ENCODE data around the gene ANKRD17. TPM values are rescaled to one million over a fixed set of nuclear protein-coding genes. Genes with fewer than 3 reads are reported as not detected.

Gene ANKRD17
- total and polyA plus RNA-seq, 2 donors: 12.0 to 26.4 TPM

- no peaks in the 10 kb centered on the region for H3K4me1 ChIP-seq (ENCODE audit: control insufficient read depth in 2 of 2, insufficient read depth in 2 of 2, low read length in 2 of 2)
- H3K27ac ChIP-seq (ENCODE audit: low read depth in 1 of 2, low read length in 1 of 2): no peak overlapping the region
- over 99% methylated on average over 7 of the region's 7 CpGs for WGBS
- peaks cover 1 to 8% of the 10 kb centered on the region in 2 donors for H3K9me3 ChIP-seq (ENCODE audit: control insufficient read depth in 2 of 2, insufficient read depth in 1 of 2, low read length in 1 of 2)
- DNase-seq (ENCODE audit: low read depth in 6 of 9, low spot score in 9 of 9): no peak
- H3K27me3 ChIP-seq (ENCODE audit: control insufficient read depth in 2 of 2, insufficient read depth in 1 of 2, low read length in 1 of 2): no peaks in the 10 kb centered on the region
- H3K4me3 ChIP-seq (ENCODE audit: low read length in 2 of 2): no peak overlapping the region
- peaks cover 42 to 72% of the 10 kb centered on the region in 2 donors for H3K36me3 ChIP-seq (ENCODE audit: control insufficient read depth in 2 of 2, insufficient read depth in 2 of 2, low read length in 1 of 2)
Observed at GRCh38 chr4:73170518-73171198, 87.9 kb downstream of the ANKRD17 start.

DNA sequence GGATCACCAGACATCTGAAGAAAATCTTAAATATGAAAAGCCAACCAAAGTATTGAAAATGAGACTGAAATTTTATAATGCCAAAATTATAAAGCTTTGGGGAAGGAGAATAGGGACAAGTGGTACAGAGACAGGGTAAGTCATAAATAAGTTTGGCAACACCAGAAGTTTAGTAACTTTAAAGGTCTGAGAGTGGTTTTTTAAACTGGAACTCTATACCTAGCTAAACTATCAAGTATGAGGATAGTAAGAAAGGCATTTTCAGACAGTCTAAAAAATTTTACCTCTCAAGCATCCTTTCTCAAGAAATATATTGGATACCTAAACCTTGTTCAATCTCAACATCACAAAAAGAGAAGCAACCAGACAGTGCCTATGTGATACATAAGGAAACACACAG is 92.4 kb downstream of the ANKRD17 start:
- H3K4me1 ChIP-seq (ENCODE audit: control insufficient read depth in 2 of 2, insufficient read depth in 2 of 2, low read length in 2 of 2): no peaks in the 10 kb centered on the region
- H3K27ac ChIP-seq (ENCODE audit: low read depth in 1 of 2, low read length in 1 of 2): no peak overlapping the region
- H3K27me3 ChIP-seq (ENCODE audit: control insufficient read depth in 2 of 2, insufficient read depth in 1 of 2, low read length in 1 of 2): no peaks in the 10 kb centered on the region
- peaks cover 1 to 5% of the 10 kb centered on the region in 2 donors for H3K9me3 ChIP-seq (ENCODE audit: control insufficient read depth in 2 of 2, insufficient read depth in 1 of 2, low read length in 1 of 2)
- peaks cover 45 to 80% of the 10 kb centered on the region in 2 donors for H3K36me3 ChIP-seq (ENCODE audit: control insufficient read depth in 2 of 2, insufficient read depth in 2 of 2, low read length in 1 of 2)
- H3K4me3 ChIP-seq (ENCODE audit: low read length in 2 of 2): no peak overlapping the region
- DNase-seq (ENCODE audit: low read depth in 6 of 9, low spot score in 9 of 9): no peak

- Histone ChIP-seq H3K4me3 (ENCODE audit: low read length in 2 of 2) (no peak overlapping the region), H3K4me1 (ENCODE audit: control insufficient read depth in 2 of 2, insufficient read depth in 2 of 2, low read length in 2 of 2) (no peaks in the 10 kb centered on the region), H3K9me3 (ENCODE audit: control insufficient read depth in 2 of 2, insufficient read depth in 1 of 2, low read length in 1 of 2) (no peaks in the 10 kb centered on the region), H3K27me3 (ENCODE audit: control insufficient read depth in 2 of 2, insufficient read depth in 1 of 2, low read length in 1 of 2) (no peaks in the 10 kb centered on the region), H3K27ac (ENCODE audit: low read depth in 1 of 2, low read length in 1 of 2) (no peak overlapping the region), H3K36me3 (ENCODE audit: control insufficient read depth in 2 of 2, insufficient read depth in 2 of 2, low read length in 1 of 2) (peaks cover 16 to 69% of the 10 kb centered on the region in 2 donors)
- no peak for DNase-seq (ENCODE audit: low read depth in 6 of 9, low spot score in 9 of 9)
- 98% methylated on average over 8 of the region's 8 CpGs for WGBS
Observed at GRCh38 chr4:73161527-73162185, 96.9 kb downstream of the ANKRD17 start.

DNA sequence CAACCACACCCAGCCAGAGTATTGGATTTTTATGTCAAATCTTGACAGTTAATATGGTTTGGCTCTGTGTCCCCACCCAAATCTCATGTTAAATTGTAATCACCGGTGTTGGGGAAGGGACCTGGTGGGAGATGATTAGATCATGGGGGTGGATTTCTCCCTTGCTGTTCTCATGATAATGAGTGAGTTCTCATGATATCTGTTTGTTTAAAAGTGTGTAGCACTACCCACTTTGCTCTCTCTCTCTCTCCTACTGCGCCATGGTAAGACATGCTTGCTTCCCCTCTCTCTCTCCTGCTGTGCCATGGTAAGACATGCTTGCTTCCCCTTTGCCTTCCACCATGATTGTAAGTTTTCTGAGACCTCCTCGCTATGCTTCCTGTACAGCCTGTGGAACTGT is 102.2 kb downstream of the ANKRD17 start:
- H3K27ac ChIP-seq (ENCODE audit: low read depth in 1 of 2, low read length in 1 of 2): no peak overlapping the region
- H3K27me3 ChIP-seq (ENCODE audit: control insufficient read depth in 2 of 2, insufficient read depth in 1 of 2, low read length in 1 of 2): no peaks in the 10 kb centered on the region
- 90% methylated on average over 3 of the region's 3 CpGs for WGBS
- no peak for DNase-seq (ENCODE audit: low read depth in 6 of 9, low spot score in 9 of 9)
- H3K36me3 ChIP-seq (ENCODE audit: control insufficient read depth in 2 of 2, insufficient read depth in 2 of 2, low read length in 1 of 2): peaks cover 22 to 65% of the 10 kb centered on the region in 2 donors
- H3K4me1 ChIP-seq (ENCODE audit: control insufficient read depth in 2 of 2, insufficient read depth in 2 of 2, low read length in 2 of 2): no peaks in the 10 kb centered on the region
- H3K9me3 ChIP-seq (ENCODE audit: control insufficient read depth in 2 of 2, insufficient read depth in 1 of 2, low read length in 1 of 2): no peaks in the 10 kb centered on the region
- no peak overlapping the region for H3K4me3 ChIP-seq (ENCODE audit: low read length in 2 of 2)

DNA sequence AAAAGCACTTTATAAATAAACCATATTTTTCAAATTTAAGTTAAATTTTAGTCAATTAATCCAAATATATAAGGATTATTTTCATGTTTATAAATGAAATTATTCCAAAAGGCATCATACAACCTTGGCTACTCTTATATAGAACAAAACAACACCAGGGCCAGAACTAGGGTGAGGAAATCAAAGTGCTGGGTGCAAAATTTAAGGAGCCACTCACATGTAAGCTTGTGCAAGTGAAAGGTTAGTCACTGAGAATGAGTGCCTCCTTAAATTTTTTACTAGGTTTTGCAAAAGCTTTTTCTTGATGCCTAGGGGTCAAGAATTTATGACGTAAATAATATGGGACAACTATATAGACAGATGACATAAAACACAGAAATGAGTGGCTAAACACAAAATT is 105.7 kb downstream of the ANKRD17 start:
- DNase-seq (ENCODE audit: low read depth in 6 of 9, low spot score in 9 of 9): no peak
- H3K4me1 ChIP-seq (ENCODE audit: control insufficient read depth in 2 of 2, insufficient read depth in 2 of 2, low read length in 2 of 2): no peaks in the 10 kb centered on the region
- 99% methylated on average over 1 of the region's 1 CpG for WGBS
- no peak overlapping the region for H3K4me3 ChIP-seq (ENCODE audit: low read length in 2 of 2)
- H3K36me3 ChIP-seq (ENCODE audit: control insufficient read depth in 2 of 2, insufficient read depth in 2 of 2, low read length in 1 of 2): peaks cover 25 to 62% of the 10 kb centered on the region in 2 donors
- no peaks in the 10 kb centered on the region for H3K27me3 ChIP-seq (ENCODE audit: control insufficient read depth in 2 of 2, insufficient read depth in 1 of 2, low read length in 1 of 2)
- no peak overlapping the region for H3K27ac ChIP-seq (ENCODE audit: low read depth in 1 of 2, low read length in 1 of 2)
- H3K9me3 ChIP-seq (ENCODE audit: control insufficient read depth in 2 of 2, insufficient read depth in 1 of 2, low read length in 1 of 2): no peaks in the 10 kb centered on the region

DNA sequence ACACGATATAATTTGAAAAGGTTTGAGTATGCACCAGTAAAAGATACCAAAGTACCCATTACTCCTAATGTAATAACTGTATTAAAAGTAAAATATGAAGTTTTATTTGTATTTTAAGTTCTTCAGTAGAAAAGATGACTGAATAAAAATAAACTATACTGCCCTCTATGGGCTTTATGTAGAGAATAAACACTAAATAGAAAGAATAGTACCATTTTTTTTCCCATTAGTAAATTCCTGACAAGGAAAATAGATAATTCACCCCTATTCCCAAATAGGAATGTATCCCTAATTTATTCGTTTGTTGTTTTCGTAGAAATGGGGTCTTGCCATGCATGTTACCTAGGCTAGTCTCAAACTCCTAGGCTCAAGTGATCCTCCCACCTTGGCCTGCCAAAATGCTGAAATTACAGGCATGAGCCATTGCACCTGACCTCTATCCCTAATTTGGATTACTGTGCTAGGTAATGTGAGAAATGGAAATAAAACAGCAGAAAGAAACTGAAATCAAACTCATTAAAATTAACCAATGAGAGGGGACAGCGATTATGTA is 115.5 kb downstream of the ANKRD17 start:
- 97% methylated on average over 4 of the region's 4 CpGs for WGBS
- Histone ChIP-seq H3K4me3 (ENCODE audit: low read length in 2 of 2) (no peak overlapping the region), H3K27me3 (ENCODE audit: control insufficient read depth in 2 of 2, insufficient read depth in 1 of 2, low read length in 1 of 2) (no peaks in the 10 kb centered on the region), H3K36me3 (ENCODE audit: control insufficient read depth in 2 of 2, insufficient read depth in 2 of 2, low read length in 1 of 2) (peaks cover 21 to 81% of the 10 kb centered on the region in 2 donors), H3K4me1 (ENCODE audit: control insufficient read depth in 2 of 2, insufficient read depth in 2 of 2, low read length in 2 of 2) (no peaks in the 10 kb centered on the region), H3K27ac (ENCODE audit: low read depth in 1 of 2, low read length in 1 of 2) (no peak overlapping the region), H3K9me3 (ENCODE audit: control insufficient read depth in 2 of 2, insufficient read depth in 1 of 2, low read length in 1 of 2) (no peaks in the 10 kb centered on the region)
- no peak for DNase-seq (ENCODE audit: low read depth in 6 of 9, low spot score in 9 of 9)

DNA sequence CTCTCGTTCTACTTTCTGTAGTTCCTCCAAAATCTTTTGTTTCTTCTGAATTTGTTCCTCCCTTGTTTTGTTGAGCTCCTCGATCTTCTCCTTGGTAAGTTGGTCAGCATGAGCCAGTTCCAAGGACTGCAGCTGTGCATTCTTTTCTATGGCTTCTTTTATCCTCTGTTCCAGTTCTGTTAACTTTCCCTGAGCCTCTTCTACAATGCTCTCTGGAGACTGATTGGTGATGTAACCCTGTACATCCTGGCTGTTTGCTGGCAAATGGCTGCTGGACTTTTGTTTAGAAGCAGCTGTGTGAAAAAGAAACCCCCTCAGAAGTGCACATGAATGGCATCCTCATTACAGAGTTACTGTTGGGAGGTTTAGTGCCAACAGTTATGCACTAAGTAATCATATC is 118.6 kb downstream of the ANKRD17 start:
- Histone ChIP-seq H3K36me3 (ENCODE audit: control insufficient read depth in 2 of 2, insufficient read depth in 2 of 2, low read length in 1 of 2) (peaks cover 20 to 71% of the 10 kb centered on the region in 2 donors), H3K27ac (ENCODE audit: low read depth in 1 of 2, low read length in 1 of 2) (no peak overlapping the region), H3K4me3 (ENCODE audit: low read length in 2 of 2) (no peak overlapping the region), H3K9me3 (ENCODE audit: control insufficient read depth in 2 of 2, insufficient read depth in 1 of 2, low read length in 1 of 2) (no peaks in the 10 kb centered on the region), H3K27me3 (ENCODE audit: control insufficient read depth in 2 of 2, insufficient read depth in 1 of 2, low read length in 1 of 2) (no peaks in the 10 kb centered on the region), H3K4me1 (ENCODE audit: control insufficient read depth in 2 of 2, insufficient read depth in 2 of 2, low read length in 2 of 2) (no peaks in the 10 kb centered on the region)
- WGBS: over 99% methylated on average over 2 of the region's 2 CpGs
- DNase-seq (ENCODE audit: low read depth in 6 of 9, low spot score in 9 of 9): no peak

DNA sequence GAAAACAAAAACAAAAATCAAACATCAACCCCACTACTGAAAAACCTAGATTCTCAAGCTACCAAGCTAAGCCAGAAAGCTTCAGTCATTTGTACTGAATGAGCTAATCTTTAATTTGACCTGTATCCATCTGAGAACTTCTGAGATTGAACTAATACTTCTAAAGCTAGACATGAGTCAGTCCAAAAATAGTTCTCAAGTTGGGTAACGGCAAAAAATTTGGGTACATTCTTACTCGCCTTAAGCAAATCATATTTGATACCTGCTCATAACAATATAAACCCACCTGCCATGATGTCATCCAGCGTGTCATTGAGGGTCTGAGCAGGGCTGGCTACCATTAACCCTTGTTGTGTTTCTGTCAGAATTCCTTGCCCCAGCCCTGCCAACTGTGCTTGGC is 119.4 kb downstream of the ANKRD17 start:
- H3K27me3 ChIP-seq (ENCODE audit: control insufficient read depth in 2 of 2, insufficient read depth in 1 of 2, low read length in 1 of 2): no peaks in the 10 kb centered on the region
- no peak overlapping the region for H3K4me3 ChIP-seq (ENCODE audit: low read length in 2 of 2)
- H3K9me3 ChIP-seq (ENCODE audit: control insufficient read depth in 2 of 2, insufficient read depth in 1 of 2, low read length in 1 of 2): no peaks in the 10 kb centered on the region
- WGBS: 98% methylated on average over 3 of the region's 3 CpGs
- H3K27ac ChIP-seq (ENCODE audit: low read depth in 1 of 2, low read length in 1 of 2): no peak overlapping the region
- no peaks in the 10 kb centered on the region for H3K4me1 ChIP-seq (ENCODE audit: control insufficient read depth in 2 of 2, insufficient read depth in 2 of 2, low read length in 2 of 2)
- peaks cover 22 to 71% of the 10 kb centered on the region in 2 donors for H3K36me3 ChIP-seq (ENCODE audit: control insufficient read depth in 2 of 2, insufficient read depth in 2 of 2, low read length in 1 of 2)
- no peak for DNase-seq (ENCODE audit: low read depth in 6 of 9, low spot score in 9 of 9)

DNA sequence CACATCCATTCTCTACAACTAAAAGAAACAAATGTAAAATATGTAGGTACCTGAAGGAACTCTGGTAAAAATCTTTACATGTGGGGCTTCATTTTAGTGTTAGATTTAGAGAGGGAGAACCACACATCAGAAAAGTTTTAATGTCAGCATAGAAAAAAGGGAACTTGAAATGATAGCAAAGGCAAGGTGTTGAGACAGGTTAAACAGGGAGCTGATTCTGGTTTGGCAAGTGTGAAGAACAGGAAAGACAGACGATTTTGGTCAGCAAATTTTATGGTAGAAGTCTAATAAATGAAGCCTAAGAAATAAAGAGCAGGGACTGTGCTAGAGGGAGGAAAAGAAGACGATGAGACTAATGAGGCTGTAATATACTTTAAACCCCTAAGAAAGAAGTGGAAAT is 121.5 kb downstream of the ANKRD17 start:
- H3K4me3 ChIP-seq (ENCODE audit: low read length in 2 of 2): no peak overlapping the region
- no peaks in the 10 kb centered on the region for H3K4me1 ChIP-seq (ENCODE audit: control insufficient read depth in 2 of 2, insufficient read depth in 2 of 2, low read length in 2 of 2)
- no peak overlapping the region for H3K27ac ChIP-seq (ENCODE audit: low read depth in 1 of 2, low read length in 1 of 2)
- DNase-seq (ENCODE audit: low read depth in 6 of 9, low spot score in 9 of 9): no peak
- H3K36me3 ChIP-seq (ENCODE audit: control insufficient read depth in 2 of 2, insufficient read depth in 2 of 2, low read length in 1 of 2): peaks cover 28 to 68% of the 10 kb centered on the region in 2 donors
- no peaks in the 10 kb centered on the region for H3K27me3 ChIP-seq (ENCODE audit: control insufficient read depth in 2 of 2, insufficient read depth in 1 of 2, low read length in 1 of 2)
- no peaks in the 10 kb centered on the region for H3K9me3 ChIP-seq (ENCODE audit: control insufficient read depth in 2 of 2, insufficient read depth in 1 of 2, low read length in 1 of 2)
- 63% methylated on average over 2 of the region's 2 CpGs for WGBS
